NCI-H524 treated with DMSO at 0.1 percent for 48 hours (cell line): Measurements from ENCODE around the gene SLC9A2.

ENCODE experiments used
- DNase-seq: peaks from one replicate; lab custom pipeline; 2025; lab: John Stamatoyannopoulos, UW

SLC9A2 gene

DNA sequence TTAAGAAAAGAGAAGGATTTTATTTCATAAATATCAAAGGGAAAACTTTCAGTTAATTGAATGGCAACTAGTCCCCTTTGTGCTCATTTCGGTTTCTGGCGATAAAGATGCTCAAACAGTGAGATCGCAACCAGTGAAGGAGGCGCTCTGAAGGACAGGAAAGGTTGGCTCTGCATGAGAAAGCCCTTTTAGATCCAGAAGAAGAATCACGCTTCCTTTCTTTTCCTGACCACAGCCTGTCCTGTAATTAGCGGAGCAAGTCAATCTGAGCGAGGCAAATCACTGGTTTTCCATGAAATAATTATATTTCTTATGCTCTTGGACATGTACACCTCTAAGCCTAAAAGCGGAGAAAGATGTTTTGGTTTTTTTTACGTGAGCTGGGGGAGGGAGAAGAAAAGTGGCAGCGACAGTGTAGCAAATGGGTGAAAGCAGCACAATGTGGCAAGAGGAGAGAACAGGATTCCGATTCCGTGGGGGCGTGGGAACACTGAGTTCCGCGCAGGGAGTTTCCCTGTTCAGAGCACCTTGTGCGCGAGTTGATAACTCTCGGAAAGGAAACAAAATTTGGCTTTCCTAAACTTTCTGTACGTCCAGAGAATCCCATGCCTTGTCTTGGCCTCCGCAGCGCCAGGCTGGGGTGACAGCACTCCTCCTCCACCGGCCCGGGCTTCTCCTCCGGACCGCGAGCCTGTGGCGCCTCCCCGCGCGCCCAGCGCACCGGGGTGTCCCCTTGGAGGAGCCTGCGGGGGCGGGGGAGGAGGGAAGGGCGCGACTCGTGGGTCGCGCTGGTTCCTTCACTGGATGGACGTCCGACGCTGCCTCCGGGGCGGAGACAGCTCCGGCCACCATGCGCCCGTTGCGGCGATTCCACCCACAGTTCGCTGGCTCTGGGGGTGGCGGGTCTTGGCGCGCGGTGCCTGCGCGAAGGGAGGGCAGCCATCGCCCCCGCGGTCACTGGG lies 620 bp upstream of the SLC9A2 start:
- DNase-seq: no peak

DNA sequence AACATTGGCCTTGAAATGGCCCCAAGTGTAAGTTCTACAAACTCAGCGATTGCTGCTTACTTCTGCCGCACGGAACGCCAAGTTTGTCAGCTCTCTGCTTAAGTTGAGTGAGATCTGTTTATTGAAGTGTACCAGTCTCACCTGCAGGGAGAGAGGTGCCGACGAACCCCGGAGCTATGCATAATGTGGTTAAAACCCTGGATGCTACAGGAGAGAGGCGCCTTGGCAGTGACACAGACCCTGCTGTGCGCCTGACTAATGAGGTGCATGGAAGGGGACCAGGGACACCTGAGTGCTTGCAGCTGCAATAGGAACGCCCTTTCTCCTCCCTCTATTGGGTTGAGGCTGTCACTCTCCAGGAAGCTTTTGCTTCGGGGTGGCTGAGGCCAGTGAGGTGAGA lies 979 bp downstream of the SLC9A2 start:
- no peak for DNase-seq

DNA sequence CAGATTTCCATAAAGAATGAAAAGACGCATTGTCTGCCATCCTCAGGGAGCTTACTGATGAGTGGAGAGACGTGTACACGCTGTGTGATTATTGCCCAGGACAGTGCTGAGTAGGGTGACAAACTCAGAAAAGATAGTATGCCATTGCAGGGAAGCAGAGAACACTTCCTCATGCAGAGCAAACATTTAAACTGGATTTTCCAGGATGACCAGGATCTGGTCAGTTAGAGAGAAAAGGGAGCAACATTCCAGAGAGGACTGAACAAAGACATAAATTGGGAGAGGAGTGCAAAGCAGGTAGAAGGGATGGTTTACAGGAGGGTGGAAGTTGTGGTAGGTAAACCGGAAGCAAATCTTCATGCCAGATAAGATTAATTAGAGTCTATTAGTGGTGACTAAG lies 2.3 kb downstream of the SLC9A2 start:
- DNase-seq: no peak

- no peak for DNase-seq
These were observed 3.3 kb downstream of the SLC9A2 start for GRCh38 chr2:102622646-102623045.

DNA sequence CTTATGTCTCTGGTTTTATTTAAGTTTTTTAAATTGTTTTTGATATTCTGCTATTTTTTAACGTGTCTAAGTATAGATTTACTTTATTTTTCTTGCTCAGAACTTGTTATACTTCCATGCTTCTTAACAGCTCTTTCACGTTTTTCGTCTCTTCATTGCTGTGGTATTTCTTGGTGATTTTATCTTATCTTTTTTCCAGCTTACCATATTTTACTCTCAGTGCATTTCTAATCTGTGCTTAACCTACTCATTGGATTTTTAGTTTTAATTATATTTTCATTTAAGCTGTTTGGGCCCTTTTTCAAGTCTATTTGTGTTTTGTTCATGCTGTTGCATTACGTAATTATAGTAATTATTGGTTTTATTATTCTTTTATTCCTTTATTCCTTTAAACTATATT lies 11.1 kb downstream of the SLC9A2 start:
- no peak for DNase-seq

GRCh38 chr2:102632380-102633175 lies 13.2 kb downstream of the SLC9A2 start:
- no peak for DNase-seq

GRCh38 chr2:102634831-102635241 lies 15.5 kb downstream of the SLC9A2 start:
- no peak for DNase-seq

- DNase-seq: no peak
These were observed 16.0 kb downstream of the SLC9A2 start for GRCh38 chr2:102635317-102635716.

GRCh38 chr2:102636283-102636907 lies 17.0 kb downstream of the SLC9A2 start:
- DNase-seq: no peak

GRCh38 chr2:102637358-102637757 lies 18.0 kb downstream of the SLC9A2 start:
- DNase-seq: no peak

DNA sequence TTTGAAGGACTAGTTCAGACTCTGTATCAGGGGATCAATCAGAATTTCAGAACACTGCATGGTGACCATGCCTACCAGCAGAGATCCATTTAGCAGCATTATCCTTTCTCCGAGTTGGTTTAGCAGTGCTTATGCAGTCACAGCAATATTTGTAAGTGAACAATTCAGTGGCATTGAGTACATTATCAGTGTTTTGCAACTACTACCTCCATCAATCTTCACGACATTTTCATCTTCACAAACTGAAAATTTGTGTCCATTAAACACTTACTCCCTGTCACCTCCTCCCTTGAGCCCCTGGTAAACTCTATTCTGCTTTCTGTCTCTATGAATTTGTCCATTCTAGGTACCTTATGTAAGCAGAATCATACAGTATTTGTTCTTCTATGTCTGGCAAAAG lies 20.1 kb downstream of the SLC9A2 start:
- no peak for DNase-seq

- no peak for DNase-seq
These were observed 32.8 kb downstream of the SLC9A2 start for GRCh38 chr2:102652126-102652525.

- DNase-seq: no peak
These were observed 38.4 kb downstream of the SLC9A2 start for GRCh38 chr2:102657770-102658169.

DNA sequence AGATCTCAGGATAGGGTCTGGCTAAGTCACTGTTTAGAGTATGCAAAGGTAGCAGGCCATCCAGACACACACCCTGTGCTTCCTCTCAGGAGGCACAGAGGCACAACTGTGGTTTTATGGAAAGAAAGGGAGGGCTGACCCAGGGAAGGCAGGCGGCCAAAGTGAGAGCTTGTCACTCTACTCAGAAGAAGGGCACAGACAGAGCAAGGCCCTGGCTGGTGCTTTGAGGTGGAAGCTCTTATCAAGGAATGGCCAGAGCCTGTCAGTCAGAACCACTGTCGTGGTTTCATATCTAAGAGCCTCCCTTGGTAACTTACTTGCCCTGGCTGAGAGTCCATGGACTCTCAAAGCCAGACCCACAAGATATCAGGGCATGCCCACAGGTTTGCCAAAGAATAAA lies 40.7 kb downstream of the SLC9A2 start:
- no peak for DNase-seq

DNA sequence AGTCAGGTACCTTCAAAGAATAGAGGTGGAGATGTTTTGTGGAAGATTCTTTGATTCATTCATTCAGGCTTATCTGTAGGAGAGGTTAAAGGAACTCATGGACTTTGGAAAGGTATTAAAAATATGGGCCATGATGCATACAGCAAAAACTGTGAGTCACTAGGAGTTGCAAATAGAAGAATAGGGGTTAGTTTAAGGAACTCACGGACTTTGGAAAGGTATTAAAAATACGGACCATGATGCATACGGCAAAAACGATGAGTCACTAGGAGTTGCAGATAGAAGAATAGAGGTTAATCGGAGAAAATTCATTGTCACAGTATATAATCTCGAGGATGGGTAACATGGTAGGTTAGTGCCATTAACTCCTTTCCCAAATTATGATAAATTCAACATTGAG lies 41.2 kb downstream of the SLC9A2 start:
- no peak for DNase-seq

DNA sequence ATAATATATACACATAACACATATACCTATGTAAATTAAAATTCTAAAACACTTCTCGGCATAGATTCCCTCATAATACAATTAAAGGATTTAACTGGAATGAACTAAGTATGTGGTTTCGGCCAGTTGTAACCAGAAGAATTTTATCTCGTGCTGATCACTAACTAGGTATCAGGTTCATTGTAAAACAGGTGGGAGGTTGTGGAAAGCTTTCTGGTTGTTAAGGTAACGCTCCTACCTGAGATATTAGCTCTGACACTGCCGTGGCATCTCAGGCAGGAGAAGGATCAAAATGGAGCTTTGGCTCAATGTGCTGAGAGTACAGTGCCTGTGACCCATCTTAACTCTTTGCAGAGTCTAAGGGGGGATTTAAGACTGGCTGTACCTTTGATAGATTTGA lies 42.5 kb downstream of the SLC9A2 start:
- no peak for DNase-seq

DNA sequence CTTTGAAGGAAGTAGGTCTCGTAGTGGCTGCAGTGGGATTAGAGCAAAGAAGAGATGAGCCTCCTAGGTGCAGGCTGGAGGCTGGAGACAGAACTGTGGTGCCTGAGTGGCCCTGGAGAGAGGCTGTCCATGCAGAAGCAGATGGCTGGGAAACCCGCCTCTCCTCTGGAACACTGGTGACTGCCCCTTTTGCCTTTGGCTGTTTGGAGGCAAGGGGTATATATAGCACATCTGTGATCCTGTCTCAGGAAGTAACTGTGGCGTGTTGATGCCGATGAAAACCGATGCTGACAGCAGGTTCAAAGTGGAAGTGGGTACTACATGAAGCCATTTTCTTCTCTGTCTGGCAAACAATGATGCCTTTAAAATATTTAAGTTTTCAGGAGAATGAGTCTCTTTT lies 43.5 kb downstream of the SLC9A2 start:
- DNase-seq: no peak

DNA sequence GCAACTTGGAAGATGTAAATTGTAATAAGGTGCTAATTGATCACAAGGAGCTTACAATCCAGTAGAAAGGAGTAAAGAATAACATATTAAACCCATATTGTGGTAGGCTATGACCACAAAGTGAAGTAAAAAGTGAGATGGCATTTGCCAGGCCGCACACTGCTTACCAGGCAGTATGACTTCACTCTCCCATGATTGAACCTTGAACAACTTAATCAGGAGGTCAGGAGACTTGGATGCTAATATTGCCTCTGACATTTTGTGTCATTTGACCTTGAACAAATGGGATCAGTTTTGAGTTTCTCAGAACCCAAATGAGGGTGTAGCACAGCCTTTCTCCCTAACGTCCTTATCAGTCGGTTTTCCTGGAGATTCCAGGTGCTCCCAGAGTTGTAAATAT lies 44.0 kb downstream of the SLC9A2 start:
- DNase-seq: no peak

- DNase-seq: no peak
These were observed 45.1 kb downstream of the SLC9A2 start for GRCh38 chr2:102664471-102664909.

- DNase-seq: no peak
These were observed 47.7 kb downstream of the SLC9A2 start for GRCh38 chr2:102667072-102667471.

DNA sequence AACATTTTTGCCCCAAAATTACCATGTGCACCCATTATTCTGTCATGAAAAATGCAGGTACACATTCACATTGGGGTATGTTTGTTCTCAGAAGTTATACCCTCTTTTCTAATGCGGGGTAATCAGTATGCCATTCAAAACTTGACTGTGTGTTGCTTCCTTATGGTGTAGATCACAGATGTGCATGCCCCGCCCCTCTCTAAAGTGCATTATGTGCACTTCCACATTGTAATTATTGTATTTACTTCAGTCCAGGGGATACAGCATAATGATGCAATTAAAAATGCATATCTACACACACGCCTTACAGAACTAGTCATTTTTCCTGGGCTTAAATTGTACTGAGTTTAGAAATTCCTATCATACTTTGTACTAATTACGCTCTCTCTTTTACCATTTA lies 48.8 kb downstream of the SLC9A2 start:
- DNase-seq: no peak

DNA sequence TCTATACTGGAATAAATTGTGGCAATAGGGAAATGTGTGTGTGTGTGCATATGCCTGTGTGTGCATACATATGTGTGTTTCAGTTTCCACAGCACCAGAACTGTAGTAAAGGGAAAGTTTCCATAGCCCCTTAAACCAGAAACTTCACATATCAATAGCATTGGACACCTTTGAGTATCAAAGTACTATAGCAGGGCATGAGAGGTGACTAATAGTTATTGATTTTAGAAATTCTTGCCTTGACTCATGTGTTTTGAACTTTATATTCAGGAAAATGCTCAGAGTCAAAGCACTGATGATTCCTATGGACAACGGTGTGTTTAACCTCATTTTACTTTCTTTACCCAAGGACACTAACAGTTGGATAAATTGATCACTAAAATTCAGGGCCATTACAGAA lies 50.0 kb downstream of the SLC9A2 start:
- no peak for DNase-seq
